K562 (cell line): ENCODE measurements around the gene MEX3A. TPM values are rescaled to one million over a fixed set of nuclear protein-coding genes. Genes with fewer than 3 reads are reported as not detected.

ENCODE experiments used
- ATAC-seq: fragments of 200-7000 bp; cut with Tn5 transposase; 3 replicates; pipeline ENCODE4 v1.9.1; 2020; ENCODE audit warnings: moderate library complexity
- BruUV-seq: library from RNA; stranded (reverse); fragments of 400-500 nt; replicated peaks from 2 replicates; lab custom pipeline; 2021; lab: Mats Ljungman, UMichigan
- CTCF ChIA-PET: fragments of 300-600 bp; formaldehyde crosslinking; extraction: SDS; loops from one replicate; lab custom pipeline; 2021; ENCODE audit warnings: low intra/inter-chr PET ratio; lab: Yijun Ruan, JAX
- POLR2A ChIA-PET: fragments of 300-600, 350-650 bp; sonication (Branson Sonifier 250); formaldehyde crosslinking; extraction: SDS; loops from one replicate; lab custom pipeline; 2021; ENCODE audit warnings: antibody characterized with exemption, inconsistent platforms; lab: Yijun Ruan, JAX
- DNase-seq, 4 experiments: peaks; one replicate each; pipeline versions ENCODE4 v3.0.0 to v3.0.0-alpha.2; 2011 to 2018; ENCODE audit warnings: low spot score in 3 of 4, mixed read lengths in 3 of 4; ENCODE audit errors: extremely low read depth in 1 of 4
- FAIRE-seq: peaks from 2 replicates; lab custom pipeline; 2011; peaks lifted over from hg19 to GRCh38; lab: Jason Lieb, UNC
- H2AFZ ChIP-seq: 2 replicates; pipeline ENCODE4 v1.6.0; 2011; ENCODE audit warnings: low read depth, low read length, control low read depth, inconsistent platforms
- H3K27ac ChIP-seq: fragments of 200-600 bp; 3 replicates; pipeline ENCODE4 v1.8.0; 2011; ENCODE audit warnings: low read depth, mild to moderate bottlenecking, control low read depth, inconsistent platforms, low read length, moderate library complexity, mixed read lengths; ENCODE audit errors: extremely low read depth
- H3K27me3 ChIP-seq, 2 experiments: fragments of 300-600 bp in 1 of 2; 2 replicates in 1 of 2; 3 replicates in 1 of 2; pipeline versions ENCODE4 v1.6.0 to v1.8.0; 2011; ENCODE audit warnings: inconsistent platforms in 2 of 2, low read length in 2 of 2, mild to moderate bottlenecking in 1 of 2, mixed read lengths in 1 of 2, moderate library complexity in 1 of 2; ENCODE audit not compliant: control insufficient read depth in 2 of 2, insufficient read depth in 2 of 2
- H3K36me3 ChIP-seq: fragments of 300-600 bp; 3 replicates; pipeline ENCODE4 v1.8.0; 2011; ENCODE audit warnings: mild to moderate bottlenecking, low read length, inconsistent platforms; ENCODE audit not compliant: control insufficient read depth, insufficient read depth
- H3K4me1 ChIP-seq, 2 experiments: fragments of 200-600 bp in 1 of 2; replicated peaks in 1 of 2; 2 replicates in 1 of 2; 3 replicates in 1 of 2; pipeline versions ENCODE4 v1.5.1 to v1.8.0; 2011; ENCODE audit warnings: inconsistent platforms in 2 of 2, low read length in 2 of 2, mild to moderate bottlenecking in 1 of 2, mixed read lengths in 1 of 2, moderate library complexity in 1 of 2; ENCODE audit not compliant: control insufficient read depth in 2 of 2, insufficient read depth in 2 of 2
- H3K4me2 ChIP-seq: 2 replicates; pipeline ENCODE4 v1.6.1; 2011; ENCODE audit warnings: low read length, control low read depth, inconsistent platforms, mixed read lengths; ENCODE audit not compliant: insufficient read depth
- H3K4me3 ChIP-seq: fragments of 200-600 bp; sonication (generic), shearing (Covaris generic); 2 replicates; pipeline ENCODE4 v1.5.1; 2016; ENCODE audit warnings: control low read depth, inconsistent platforms
- H3K79me2 ChIP-seq: fragments of 200-600 bp; 3 replicates; pipeline ENCODE4 v1.8.0; 2011; ENCODE audit warnings: low read length, inconsistent platforms; ENCODE audit not compliant: control insufficient read depth, insufficient read depth
- H3K9ac ChIP-seq, 2 experiments: 2 replicates each; pipeline versions ENCODE4 v1.6.0 to v1.6.1; 2011; ENCODE audit warnings: low read depth in 2 of 2, low read length in 2 of 2, control low read depth in 1 of 2, inconsistent platforms in 1 of 2, mild to moderate bottlenecking in 1 of 2, mixed read lengths in 1 of 2; ENCODE audit not compliant: insufficient read depth in 1 of 2
- H3K9me1 ChIP-seq: one replicate; pipeline ENCODE4 v1.6.0; 2011; ENCODE audit warnings: inconsistent platforms, mild to moderate bottlenecking, low read length, moderate library complexity; ENCODE audit not compliant: control insufficient read depth, insufficient read depth
- H3K9me3 ChIP-seq: replicated peaks from 2 replicates; pipeline ENCODE4 v1.5.1; 2011; ENCODE audit warnings: low read depth, low read length, inconsistent platforms; ENCODE audit not compliant: control insufficient read depth, insufficient read depth
- H4K20me1 ChIP-seq: replicated peaks from 2 replicates; pipeline ENCODE4 v1.6.1; 2011; ENCODE audit warnings: low read length, inconsistent platforms, mixed read lengths; ENCODE audit not compliant: control insufficient read depth, insufficient read depth
- BHLHE40 ChIP-seq: IDR thresholded peaks from 2 replicates; pipeline ENCODE4 v1.6.1; 2011; ENCODE audit warnings: low read length, improper control_type of control experiment
- CBFA2T2 ChIP-seq: fragments of 450-650 bp; conservative IDR thresholded peaks from 2 replicates; pipeline ENCODE4 v1.6.1; 2017; ENCODE audit warnings: mild to moderate bottlenecking
- CXXC5 ChIP-seq: fragments of 250-450 bp; sonication (Bioruptor Pico); IDR thresholded peaks from 2 replicates; pipeline ENCODE4 v1.8.0; 2022; ENCODE audit warnings: inconsistent platforms, mild to moderate bottlenecking, moderate library complexity
- EGR1 ChIP-seq: fragments of 450-650 bp; conservative IDR thresholded peaks from 2 replicates; pipeline ENCODE4 v1.6.1; 2017; ENCODE audit warnings: mild to moderate bottlenecking
- EP400 ChIP-seq: fragments of 450-650 bp; IDR thresholded peaks from 2 replicates; pipeline ENCODE4 v1.6.1; 2017; ENCODE audit warnings: antibody characterized with exemption, mild to moderate bottlenecking, moderate library complexity
- L3MBTL2 ChIP-seq: fragments of 450-650 bp; IDR thresholded peaks from 2 replicates; pipeline ENCODE4 v1.6.1; 2016; ENCODE audit warnings: mild to moderate bottlenecking, moderate library complexity
- MAX ChIP-seq: sonication (generic); formaldehyde crosslinking; IDR thresholded peaks from 2 replicates; pipeline ENCODE4 v1.9.0; 2022; ENCODE audit warnings: mild to moderate bottlenecking, missing genetic modification reagents
- MIER1 ChIP-seq: fragments of 450-650 bp; IDR thresholded peaks from 2 replicates; pipeline ENCODE4 v1.6.1; 2016; ENCODE audit warnings: antibody characterized with exemption, mild to moderate bottlenecking, low read depth
- MNT ChIP-seq, 2 experiments: fragments of 450-650 bp; conservative IDR thresholded peaks; 2 replicates each; pipeline ENCODE4 v1.6.1; 2017; ENCODE audit warnings: mild to moderate bottlenecking in 2 of 2, moderate library complexity in 2 of 2
- NR1H2 ChIP-seq: sonication (generic); formaldehyde crosslinking; IDR thresholded peaks from 2 replicates; pipeline ENCODE4 v1.4.0; 2020; ENCODE audit warnings: mild to moderate bottlenecking, missing genetic modification reagents
- POLR2G ChIP-seq: fragments of 200-400 bp; formaldehyde crosslinking; IDR thresholded peaks from 2 replicates; pipeline ENCODE4 v1.6.1; 2017; ENCODE audit warnings: low read depth, mild to moderate bottlenecking, antibody characterized with exemption, low read length, moderate library complexity
- RBBP5 ChIP-seq: fragments of 200-600 bp; sonication (generic); IDR thresholded peaks from 2 replicates; pipeline ENCODE4 v1.6.1; 2012; ENCODE audit warnings: borderline replicate concordance, mild to moderate bottlenecking, low read length, control low read depth, inconsistent platforms; ENCODE audit not compliant: insufficient read depth, poor library complexity, severe bottlenecking
- THRAP3 ChIP-seq: fragments of 450-650 bp; IDR thresholded peaks from 2 replicates; pipeline ENCODE4 v1.6.1; 2016; ENCODE audit warnings: mild to moderate bottlenecking, inconsistent platforms, borderline replicate concordance
- ZBTB7A ChIP-seq: IDR thresholded peaks from 2 replicates; pipeline ENCODE4 v1.6.1; 2011; ENCODE audit warnings: low read depth, mild to moderate bottlenecking, low read length, moderate library complexity, borderline replicate concordance; ENCODE audit not compliant: control insufficient read depth
- ZNF12 ChIP-seq: sonication (generic); formaldehyde crosslinking; IDR thresholded peaks from 2 replicates; pipeline ENCODE4 v1.4.0; 2020; ENCODE audit warnings: mild to moderate bottlenecking, missing genetic modification reagents
- ZNF699 ChIP-seq: fragments of 250-450 bp; sonication (Bioruptor Pico); IDR thresholded peaks from 2 replicates; pipeline ENCODE4 v1.8.0; 2021; ENCODE audit warnings: mild to moderate bottlenecking, moderate library complexity; ENCODE audit not compliant: insufficient replicate concordance
- ZNF740 ChIP-seq, 3 experiments: fragments of 200-800 bp in 1 of 3; sonication (Bioruptor generic) in 1 of 3; sonication (generic) in 1 of 3; formaldehyde crosslinking in 1 of 3; IDR thresholded peaks; 2 replicates each; pipeline versions ENCODE4 v1.6.1 to v1.8.0; 2016 to 2022; ENCODE audit warnings: mild to moderate bottlenecking in 2 of 3, missing compliant biosample characterization in 2 of 3, missing genetic modification characterization in 2 of 3, missing genetic modification reagents in 1 of 3
- WGBS: fragments of 100-300 bp; shearing (Covaris generic); methylation state at CpG from one replicate; pipeline ENCODE4 v1.1.6; 2016; ENCODE audit warnings: low coverage, mixed read lengths; ENCODE audit not compliant: insufficient coverage; ENCODE audit errors: missing lambda C conversion rate; 5-methylcytosine and 5-hydroxymethylcytosine counted together
- in situ Hi-C: fragments of 300-500 bp; cut with MboI; formaldehyde crosslinking; loops from 4 replicates; pipeline ENCODE4 v1.15.0; 2018; ENCODE audit warnings: inconsistent platforms, mixed read lengths
- intact Hi-C: fragments of 100-400 bp; cut with micrococcal nuclease; formaldehyde crosslinking; loops from 2 replicates; pipeline ENCODE4 v1.14.2; 2022
- polyA plus RNA-seq, 8 experiments: library from polyadenylated mRNA; depleted of rRNA in 4 of 8; stranded (reverse) in 5 of 8; unstranded in 3 of 8; fragments of >200 nt; fragmentation: Nextera tagmentation in 2 of 8; fragmentation: Illumina TruSeq in 1 of 8; extraction: Ambion mirVana in 2 of 8; extraction: Trizol in 1 of 8; gene quantifications; 2 replicates each; pipeline versions ENCODE4 v1.2.1 to v1.2.3, GENCODE V29; 2011 to 2014; ENCODE audit warnings: inconsistent platforms in 1 of 8, missing spikeins in 1 of 8
- total RNA-seq, 7 experiments: library from RNA; depleted of rRNA in 6 of 7; stranded (reverse); fragments of >200 nt in 6 of 7; fragmentation: Illumina TruSeq in 2 of 7; extraction: Trizol in 2 of 7; gene quantifications; 2 replicates each; pipeline versions ENCODE4 v1.2.1 to v1.2.3, GENCODE V29; 2011 to 2021; ENCODE audit warnings: low replicate concordance in 1 of 7

Gene MEX3A
- total and polyA plus RNA-seq, 9 of the 15 experiments (the other 6 are each of a cell fraction or from before 2014, with no cell fraction given) = 0.36 to 13.7 (median 5.2) TPM

- peak in 2 of 4 experiments; percentile 73 to 74 for DNase-seq
- peak; percentile 44 for FAIRE-seq
- Histone ChIP-seq H3K4me3 (peak overlapping the region; percentile 55), H3K9me1 (peaks cover 2% of the 10 kb centered on the region), H3K9me3 (no peaks in the 10 kb centered on the region), H3K4me1 (peaks cover 13 to 41% of the 10 kb centered on the region in 2 experiments), H3K27ac (peak overlapping the region; percentile 60; the same call in 2 of the 3 replicates), H3K79me2 (peaks cover 15% of the 10 kb centered on the region), H2AFZ (peak overlapping the region; percentile 91), H3K27me3 (no peaks in the 10 kb centered on the region), H3K9ac (peak overlapping the region; percentile 73 to 94), H3K4me2 (peak overlapping the region; percentile 85), H3K36me3 (peaks cover 16% of the 10 kb centered on the region; the same call in 1 of the 3 replicates), H4K20me1 (no peaks in the 10 kb centered on the region)
- ChIA-PET POLR2A (no interaction called here), CTCF (no interaction called here)
- ATAC-seq = no peak
- in situ Hi-C loops (no loop called here), intact Hi-C loops (loop anchor here (10.0 kb wide), 1 partner anchor 283 kb away; the partner anchor contains the start of gene RHBG)
- 10% methylated on average over 16 of the region's 61 CpGs for WGBS
- TSS peak; percentile 42 for BruUV-seq
- peak; percentile 40; the same call in 1 of the 2 replicates for TF ChIP-seq EP400
- peak; percentile 24; the same call in 1 of the 2 replicates for TF ChIP-seq CXXC5
- TF ChIP-seq THRAP3 = no peak
- TF ChIP-seq BHLHE40 = no peak
- 0 out of 2 replicates have a peak, but pooled peaks have one; percentile 27 for TF ChIP-seq NR1H2 (CRISPR knock-in tag)
- TF ChIP-seq ZBTB7A = peak; percentile 81; the same call in 1 of the 2 replicates
- peak; percentile 73 to 74 for TF ChIP-seq MNT (conservative IDR thresholded peaks at IDR 0.05)
- TF ChIP-seq POLR2G = 0 out of 2 replicates have a peak, but pooled peaks have one; percentile 18
- TF ChIP-seq CBFA2T2 = no peak
- 0 out of 2 replicates have a peak, but pooled peaks have one; percentile 52 for TF ChIP-seq ZNF12
- TF ChIP-seq RBBP5 = peak; percentile 21
- 0 out of 2 replicates have a peak, but pooled peaks have one; percentile 47 for TF ChIP-seq ZNF740 (CRISPR knock-in tag; IDR thresholded peaks at IDR 0.05)
- peak in 1 of 2 experiments; percentile 32; a peak in 1 of 4 replicates for TF ChIP-seq ZNF740 (tag; IDR thresholded peaks at IDR 0.05)
- peak; percentile 69 for TF ChIP-seq L3MBTL2
- peak; percentile 6; the same call in 1 of the 2 replicates for TF ChIP-seq EGR1
- no peak for TF ChIP-seq MIER1
- no peak for TF ChIP-seq ZNF699 (CRISPR knock-in tag)
- peak; percentile 85 for TF ChIP-seq MAX
These were observed 917 bp downstream of the MEX3A start for GRCh38 chr1:156081180-156081916.
